Measurements from ENCODE around the gene VN1R5.
"Not testable (repeated sequence)": the region's sequence is repeated elsewhere in the genome, so short reads cannot be mapped to it uniquely, and the experiment has no call there.

The VN1R5 gene

GRCh38 chr1:247220280-247220679 lies 35.6 kb upstream of the VN1R5 start:
- POLR2A ChIA-PET; H3K27ac ChIP-seq (ENCODE audit: extremely low read depth, low read depth, low read length); H3K4me1 ChIP-seq (ENCODE audit: control insufficient read depth, insufficient read depth, low read length); CTCF ChIA-PET; H3K4me3 ChIP-seq (ENCODE audit: low read depth, low read length); H3K9me3 ChIP-seq (ENCODE audit: control insufficient read depth, insufficient read depth, low read depth, low read length); H3K36me3 ChIP-seq (ENCODE audit: control insufficient read depth in 2 of 2, insufficient read depth in 1 of 2, low read length in 2 of 2): not testable (repeated sequence)

GRCh38 chr1:247222840-247223239 lies 33.0 kb upstream of the VN1R5 start:
- ChIA-PET CTCF (no interaction called here), POLR2A (no interaction called here)
- Histone ChIP-seq H3K4me1 (ENCODE audit: control insufficient read depth, insufficient read depth, low read length) (no peaks in the 10 kb centered on the region), H3K27ac (ENCODE audit: extremely low read depth, low read depth, low read length) (no peak overlapping the region), H3K36me3 (ENCODE audit: control insufficient read depth in 2 of 2, insufficient read depth in 1 of 2, low read length in 2 of 2) (no peaks in the 10 kb centered on the region), H3K4me3 (ENCODE audit: low read depth, low read length) (no peak overlapping the region), H3K9me3 (ENCODE audit: control insufficient read depth, insufficient read depth, low read depth, low read length) (no peaks in the 10 kb centered on the region)
- TF ChIP-seq ZNF501 (tag by site-specific recombination; IDR thresholded peaks at IDR 0.05) (no peak), ZNF629 (tag by site-specific recombination; IDR thresholded peaks at IDR 0.05) (no peak), AEBP2 (tag by site-specific recombination; IDR thresholded peaks at IDR 0.05; ENCODE audit: borderline replicate concordance) (no peak), KLF1 (tag by site-specific recombination; IDR thresholded peaks at IDR 0.05) (no peak), ZNF544 (tag by site-specific recombination; IDR thresholded peaks at IDR 0.05) (no peak), ZNF654 (tag by site-specific recombination; IDR thresholded peaks at IDR 0.05; ENCODE audit: low read depth) (no peak), KLF9 (tag by site-specific recombination; IDR thresholded peaks at IDR 0.05; ENCODE audit: low read depth) (no peak), ZNF561 (tag by site-specific recombination; IDR thresholded peaks at IDR 0.05; ENCODE audit: borderline replicate concordance) (no peak), ZNF112 (tag by site-specific recombination; IDR thresholded peaks at IDR 0.05) (no peak), ZNF521 (tag by site-specific recombination; IDR thresholded peaks at IDR 0.05) (no peak), ZFHX2 (tag by site-specific recombination; conservative IDR thresholded peaks at IDR 0.05) (no peak), ZNF596 (tag by site-specific recombination; IDR thresholded peaks at IDR 0.05) (no peak), ZBTB6 (tag by site-specific recombination; IDR thresholded peaks at IDR 0.05) (no peak)

GRCh38 chr1:247224822-247225221 lies 31.1 kb upstream of the VN1R5 start:
- Histone ChIP-seq H3K4me1 (ENCODE audit: control insufficient read depth, insufficient read depth, low read length) (no peaks in the 10 kb centered on the region), H3K4me3 (ENCODE audit: low read depth, low read length) (no peak overlapping the region), H3K36me3 (ENCODE audit: control insufficient read depth in 2 of 2, insufficient read depth in 1 of 2, low read length in 2 of 2) (no peaks in the 10 kb centered on the region), H3K27ac (ENCODE audit: extremely low read depth, low read depth, low read length) (no peak overlapping the region), H3K9me3 (ENCODE audit: control insufficient read depth, insufficient read depth, low read depth, low read length) (no peaks in the 10 kb centered on the region)
- CTCF ChIA-PET: no interaction called here
- POLR2A ChIA-PET: no interaction called here
- no peak for TF ChIP-seq MYNN (tag by site-specific recombination; IDR thresholded peaks at IDR 0.05; ENCODE audit: borderline replicate concordance)
- TF ChIP-seq ZNF362 (tag by site-specific recombination; IDR thresholded peaks at IDR 0.05): no peak
- TF ChIP-seq ZNF292 (tag by site-specific recombination; IDR thresholded peaks at IDR 0.05; ENCODE audit: borderline replicate concordance, low read depth): no peak
- no peak for TF ChIP-seq ZSCAN4 (tag by site-specific recombination; IDR thresholded peaks at IDR 0.05)
- no peak for TF ChIP-seq SP3 (tag by site-specific recombination; IDR thresholded peaks at IDR 0.05)
- TF ChIP-seq ZNF677 (tag by site-specific recombination; IDR thresholded peaks at IDR 0.05): no peak
- no peak for TF ChIP-seq ZBTB1 (tag by site-specific recombination; IDR thresholded peaks at IDR 0.05)
- TF ChIP-seq ZNF580 (tag by site-specific recombination; IDR thresholded peaks at IDR 0.05): no peak
- TF ChIP-seq ZNF26 (tag by site-specific recombination; IDR thresholded peaks at IDR 0.05): no peak

All from HEK293 (cell line).